GM12878 (cell line): ENCODE data around the gene HRC. TPM values are rescaled to one million over a fixed set of nuclear protein-coding genes. Genes with fewer than 3 reads are reported as not detected.

ENCODE experiments used
- ATAC-seq: fragments of 200-7000 bp; cut with Tn5 transposase; 3 replicates; pipeline ENCODE4 v1.9.1; 2020; ENCODE audit warnings: mild to moderate bottlenecking, moderate library complexity
- BruUV-seq: library from RNA; stranded (reverse); fragments of 400-500 nt; replicated peaks from 2 replicates; lab custom pipeline; 2021; lab: Mats Ljungman, UMichigan
- CTCF ChIA-PET: fragments of 300-600 bp; sonication (Branson Sonifier 250); formaldehyde crosslinking; extraction: SDS; loops from one replicate; lab custom pipeline; 2021; ENCODE audit warnings: inconsistent platforms; lab: Yijun Ruan, JAX
- POLR2A ChIA-PET: fragments of 350-600 bp; formaldehyde crosslinking; extraction: SDS; loops from one replicate; lab custom pipeline; 2021; ENCODE audit warnings: inconsistent platforms; lab: Charles Lee
- RAD21 ChIA-PET: fragments of 300-600 bp; sonication (Branson Sonifier 250); formaldehyde crosslinking; loops from one replicate; lab custom pipeline; 2023; ENCODE audit warnings: antibody characterized with exemption; ENCODE audit not compliant: unreplicated experiment; lab: Charles Lee
- SMC1A ChIA-PET: fragments of 300-600 bp; sonication (Branson Sonifier 250); formaldehyde crosslinking; loops from one replicate; lab custom pipeline; 2023; ENCODE audit not compliant: unreplicated experiment, uncharacterized antibody; lab: Charles Lee
- DNase-seq: peaks from one replicate; pipeline ENCODE4 v3.0.0-alpha.2; 2011; ENCODE audit warnings: low read depth, low spot score
- FAIRE-seq: peaks from 3 replicates; lab custom pipeline; 2011; peaks lifted over from hg19 to GRCh38; lab: Jason Lieb, UNC
- H2AFZ ChIP-seq: 2 replicates; pipeline ENCODE4 v1.6.0; 2011; ENCODE audit warnings: low read depth, low read length, control low read depth; ENCODE audit not compliant: control insufficient read depth
- H3K27ac ChIP-seq: 2 replicates; pipeline ENCODE4 v1.5.1; 2011; ENCODE audit warnings: control low read depth; ENCODE audit not compliant: control insufficient read depth, insufficient read depth
- H3K27me3 ChIP-seq, 2 experiments: replicated peaks in 1 of 2; 2 replicates each; pipeline versions ENCODE4 v1.6.0 to v1.6.1; 2011; ENCODE audit warnings: low read length in 1 of 2; ENCODE audit not compliant: control insufficient read depth in 2 of 2, insufficient read depth in 2 of 2
- H3K36me3 ChIP-seq, 2 experiments: 2 replicates each; pipeline ENCODE4 v1.5.1; 2011; ENCODE audit warnings: low read length in 1 of 2; ENCODE audit not compliant: control insufficient read depth in 2 of 2, insufficient read depth in 2 of 2
- H3K4me1 ChIP-seq: 2 replicates; pipeline ENCODE4 v1.6.1; 2011; ENCODE audit warnings: mild to moderate bottlenecking, low read length, moderate library complexity, mixed read lengths; ENCODE audit not compliant: control insufficient read depth, insufficient read depth
- H3K4me2 ChIP-seq: 2 replicates; pipeline ENCODE4 v1.6.0; 2011; ENCODE audit warnings: control low read depth; ENCODE audit not compliant: control insufficient read depth, insufficient read depth
- H3K4me3 ChIP-seq: fragments of 200-600 bp; sonication (generic); 2 replicates; pipeline ENCODE4 v1.5.1; 2016
- H3K79me2 ChIP-seq: 2 replicates; pipeline ENCODE4 v1.6.0; 2011; ENCODE audit warnings: low read length; ENCODE audit not compliant: control insufficient read depth, insufficient read depth
- H3K9ac ChIP-seq: 2 replicates; pipeline ENCODE4 v1.8.0; 2011; ENCODE audit warnings: low read length, control low read depth, mixed read lengths; ENCODE audit not compliant: control insufficient read depth, insufficient read depth
- H3K9me3 ChIP-seq: replicated peaks from 3 replicates; pipeline ENCODE4 v1.5.1; 2011; ENCODE audit warnings: mild to moderate bottlenecking, low read length; ENCODE audit not compliant: control insufficient read depth, insufficient read depth
- H4K20me1 ChIP-seq: 2 replicates; pipeline ENCODE4 v1.6.0; 2011; ENCODE audit not compliant: control insufficient read depth, insufficient read depth
- FOXM1 ChIP-seq: IDR thresholded peaks from 2 replicates; pipeline ENCODE4 v1.6.1; 2012; ENCODE audit warnings: low read depth, mild to moderate bottlenecking, inconsistent platforms, low read length, moderate library complexity
- NR2F1 ChIP-seq: fragments of 450-650 bp; conservative IDR thresholded peaks from 2 replicates; pipeline ENCODE4 v1.6.1; 2017; ENCODE audit warnings: mild to moderate bottlenecking
- POLR2A ChIP-seq: IDR thresholded peaks from 2 replicates; pipeline ENCODE4 v1.6.1; 2011; ENCODE audit warnings: low read depth, mild to moderate bottlenecking, low read length
- POLR2AphosphoS2 ChIP-seq: IDR thresholded peaks from 2 replicates; pipeline ENCODE4 v1.6.1; 2011; ENCODE audit warnings: low read depth, mild to moderate bottlenecking, low read length, improper control_type of control experiment, moderate library complexity
- POLR2AphosphoS5 ChIP-seq: IDR thresholded peaks from 2 replicates; pipeline ENCODE4 v1.6.1; 2011; ENCODE audit warnings: mild to moderate bottlenecking, low read length, inconsistent platforms
- RBBP5 ChIP-seq: fragments of 200-600 bp; sonication (generic); conservative IDR thresholded peaks from 2 replicates; pipeline ENCODE4 v1.6.1; 2016
- TCF7 ChIP-seq: IDR thresholded peaks from 2 replicates; pipeline ENCODE4 v1.6.1; 2014; ENCODE audit warnings: antibody characterized with exemption, borderline replicate concordance
- WGBS: methylation state at CpG from one replicate; pipeline ENCODE4 v1.1.6; 2016; ENCODE audit warnings: low lambda C conversion rate; ENCODE audit not compliant: insufficient replicate concordance, insufficient coverage; ENCODE audit errors: missing lambda C conversion rate; 5-methylcytosine and 5-hydroxymethylcytosine counted together
- in situ Hi-C: fragments of 300-500 bp; cut with MboI; formaldehyde crosslinking; loops from 9 replicates; pipeline ENCODE4 v1.14.3; 2018; ENCODE audit warnings: mixed read lengths
- intact Hi-C: fragments of 100-400 bp; cut with micrococcal nuclease; formaldehyde crosslinking; loops from one replicate; pipeline ENCODE4 v1.14.2; 2022; ENCODE audit not compliant: unreplicated experiment
- polyA plus RNA-seq, 11 experiments: library from polyadenylated mRNA; depleted of rRNA in 4 of 11; unstranded in 6 of 11; stranded (reverse) in 5 of 11; fragments of >200 nt; fragmentation: Nextera tagmentation in 4 of 11; fragmentation: Illumina TruSeq in 1 of 11; extraction: Ambion mirVana in 4 of 11; extraction: Trizol in 1 of 11; gene quantifications; 1 replicate in 1 of 11; 2 replicates in 10 of 11; pipeline versions ENCODE4 v1.2.1 to v1.2.3, GENCODE V29; 2011 to 2016; ENCODE audit warnings: inconsistent platforms in 2 of 11, missing spikeins in 2 of 11, low read depth in 1 of 11
- total RNA-seq, 4 experiments: library from RNA; depleted of rRNA in 3 of 4; stranded (reverse); fragments of >200 nt in 3 of 4; fragmentation: Illumina TruSeq in 1 of 4; extraction: Trizol in 1 of 4; gene quantifications; 2 replicates each; pipeline versions ENCODE4 v1.2.1 to v1.2.3, GENCODE V29; 2013 to 2021

HRC gene
- total and polyA plus RNA-seq, 10 of the 15 experiments (the other 5 are each of a cell fraction or from before 2014, with no cell fraction given), result 0.10 TPM; not detected in 9

GRCh38 chr19:49104229-49104864 is 50.8 kb downstream of the HRC start:
- ChIA-PET RAD21 (no interaction called here), POLR2A (interaction anchor here (0.5 kb wide), 1 partner anchor 100 kb away, joined by 5 read pairs; no protein-coding TSS in a partner anchor), CTCF (interaction anchor here (0.7 to 2.5 kb wide), 3 partner anchors 40 to 222 kb away, joined by 4 to 8 read pairs (median 4); no protein-coding TSS in a partner anchor), SMC1A (no interaction called here)
- ATAC-seq (no peak), FAIRE-seq (no peak), DNase-seq (no peak)
- intact Hi-C loops (no loop called here), in situ Hi-C loops (no loop called here)
- Histone ChIP-seq H3K27me3 (no peaks in the 10 kb centered on the region), H3K4me3 (no peak overlapping the region), H4K20me1 (no peaks in the 10 kb centered on the region), H2AFZ (no peak overlapping the region), H3K9ac (no peak overlapping the region), H3K36me3 (peaks cover 9 to 62% of the 10 kb centered on the region in 2 experiments), H3K79me2 (no peaks in the 10 kb centered on the region), H3K4me1 (no peaks in the 10 kb centered on the region), H3K9me3 (no peaks in the 10 kb centered on the region), H3K4me2 (no peak overlapping the region), H3K27ac (no peak overlapping the region)
- TF ChIP-seq TCF7, result no peak
- no peak for TF ChIP-seq RBBP5
- peak; percentile 58; the same call in 1 of the 2 replicates for TF ChIP-seq POLR2AphosphoS5
- peak; percentile 48 for TF ChIP-seq POLR2A
- WGBS, result 81% methylated on average over 18 of the region's 30 CpGs
- no TSS peak for BruUV-seq

GRCh38 chr19:49103331-49104085 is 51.7 kb downstream of the HRC start:
- H3K27me3 ChIP-seq, result no peaks in the 10 kb centered on the region
- in situ Hi-C loops (no loop called here), intact Hi-C loops (no loop called here)
- no peak for TF ChIP-seq FOXM1
- TF ChIP-seq POLR2AphosphoS2, result no peak
- TF ChIP-seq NR2F1, result no peak
- TF ChIP-seq POLR2A, result peak; percentile 7; the same call in 1 of the 2 replicates
- ChIA-PET RAD21 (no interaction called here), SMC1A (interaction anchor here (0.6 kb wide), 1 partner anchor 114 kb away, joined by 3 read pairs; no protein-coding TSS in a partner anchor), CTCF (interaction anchor here (1.4 kb wide), 1 partner anchor 95 kb away, joined by 5 read pairs; no protein-coding TSS in a partner anchor), POLR2A (no interaction called here)
- H3K9ac ChIP-seq, result no peak overlapping the region
- H3K79me2 ChIP-seq, result no peaks in the 10 kb centered on the region; the same call in 1 of the 2 replicates
- 86% methylated on average over 24 of the region's 33 CpGs for WGBS
- DNase-seq, result no peak
- H4K20me1 ChIP-seq, result no peaks in the 10 kb centered on the region
- no peaks in the 10 kb centered on the region for H3K4me1 ChIP-seq
- no peak overlapping the region for H2AFZ ChIP-seq
- no peak for ATAC-seq
- no peak overlapping the region for H3K27ac ChIP-seq
- TSS peak; percentile 15 for BruUV-seq
- H3K4me2 ChIP-seq, result no peak overlapping the region
- FAIRE-seq, result no peak
- H3K36me3 ChIP-seq, result peaks cover 13 to 60% of the 10 kb centered on the region in 2 experiments
- no peak overlapping the region for H3K4me3 ChIP-seq
- H3K9me3 ChIP-seq, result no peaks in the 10 kb centered on the region
